Measurements from ENCODE around the gene DOK7.

Gene DOK7

DNA sequence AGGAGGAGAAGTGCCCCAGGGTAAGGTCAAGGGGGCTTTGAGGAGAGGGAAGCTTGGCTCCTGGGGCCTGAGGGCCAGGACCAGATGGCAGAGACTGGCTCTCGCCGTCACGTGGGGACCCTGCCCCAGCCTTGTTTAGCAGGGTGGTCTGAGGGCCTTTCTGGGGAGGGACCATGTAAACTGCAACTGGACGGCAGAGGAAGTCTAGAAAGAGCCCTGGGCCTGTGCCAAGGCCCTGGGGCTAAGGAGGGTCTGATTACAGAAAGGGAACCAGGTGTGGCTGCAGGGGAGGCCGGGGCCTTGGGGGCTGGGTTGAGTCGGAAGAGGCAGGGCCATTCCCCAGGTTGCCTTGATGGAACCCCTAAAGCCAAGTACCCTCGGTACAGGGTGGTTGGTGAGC, 23.1 kb upstream of the DOK7 start:
- H3K27ac ChIP-seq = no peak overlapping the region
- no peak for TF ChIP-seq ZFX (IDR thresholded peaks at IDR 0.05; ENCODE audit: borderline replicate concordance)
- TF ChIP-seq, protein P1, sequence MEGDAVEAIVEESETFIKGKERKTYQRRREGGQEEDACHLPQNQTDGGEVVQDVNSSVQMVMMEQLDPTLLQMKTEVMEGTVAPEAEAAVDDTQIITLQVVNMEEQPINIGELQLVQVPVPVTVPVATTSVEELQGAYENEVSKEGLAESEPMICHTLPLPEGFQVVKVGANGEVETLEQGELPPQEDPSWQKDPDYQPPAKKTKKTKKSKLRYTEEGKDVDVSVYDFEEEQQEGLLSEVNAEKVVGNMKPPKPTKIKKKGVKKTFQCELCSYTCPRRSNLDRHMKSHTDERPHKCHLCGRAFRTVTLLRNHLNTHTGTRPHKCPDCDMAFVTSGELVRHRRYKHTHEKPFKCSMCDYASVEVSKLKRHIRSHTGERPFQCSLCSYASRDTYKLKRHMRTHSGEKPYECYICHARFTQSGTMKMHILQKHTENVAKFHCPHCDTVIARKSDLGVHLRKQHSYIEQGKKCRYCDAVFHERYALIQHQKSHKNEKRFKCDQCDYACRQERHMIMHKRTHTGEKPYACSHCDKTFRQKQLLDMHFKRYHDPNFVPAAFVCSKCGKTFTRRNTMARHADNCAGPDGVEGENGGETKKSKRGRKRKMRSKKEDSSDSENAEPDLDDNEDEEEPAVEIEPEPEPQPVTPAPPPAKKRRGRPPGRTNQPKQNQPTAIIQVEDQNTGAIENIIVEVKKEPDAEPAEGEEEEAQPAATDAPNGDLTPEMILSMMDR (IDR thresholded peaks at IDR 0.05) = no peak

DNA sequence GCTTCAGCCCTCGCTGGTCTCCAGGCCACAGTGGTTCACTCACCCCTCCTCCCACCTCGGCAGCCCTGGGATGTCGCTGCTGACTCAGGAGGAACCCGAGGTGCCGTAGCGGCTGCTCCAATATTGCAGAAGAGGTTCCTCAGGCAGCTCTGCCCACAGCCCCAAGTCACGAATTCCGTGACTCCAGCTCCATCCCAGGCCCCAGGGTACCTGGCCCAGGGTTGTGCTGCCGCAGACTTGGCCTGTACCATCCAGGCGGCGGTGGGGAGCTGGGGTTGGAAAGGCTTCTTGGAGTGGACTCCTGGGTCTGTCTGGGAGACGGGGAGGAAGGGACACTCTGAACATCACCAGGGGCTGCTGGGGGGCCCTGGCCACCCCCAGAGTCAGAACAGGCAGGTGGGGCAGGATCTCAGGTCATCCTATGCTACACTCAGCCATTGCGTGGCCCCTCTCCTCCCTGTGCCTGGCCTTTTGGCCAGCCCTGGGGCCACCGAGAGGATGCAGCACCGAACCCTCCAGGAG, 22.1 kb upstream of the DOK7 start:
- H3K27ac ChIP-seq = no peak overlapping the region
- TF ChIP-seq ZFX (IDR thresholded peaks at IDR 0.05; ENCODE audit: borderline replicate concordance) = no peak
- TF ChIP-seq, protein P1 (IDR thresholded peaks at IDR 0.05) = no peak

DNA sequence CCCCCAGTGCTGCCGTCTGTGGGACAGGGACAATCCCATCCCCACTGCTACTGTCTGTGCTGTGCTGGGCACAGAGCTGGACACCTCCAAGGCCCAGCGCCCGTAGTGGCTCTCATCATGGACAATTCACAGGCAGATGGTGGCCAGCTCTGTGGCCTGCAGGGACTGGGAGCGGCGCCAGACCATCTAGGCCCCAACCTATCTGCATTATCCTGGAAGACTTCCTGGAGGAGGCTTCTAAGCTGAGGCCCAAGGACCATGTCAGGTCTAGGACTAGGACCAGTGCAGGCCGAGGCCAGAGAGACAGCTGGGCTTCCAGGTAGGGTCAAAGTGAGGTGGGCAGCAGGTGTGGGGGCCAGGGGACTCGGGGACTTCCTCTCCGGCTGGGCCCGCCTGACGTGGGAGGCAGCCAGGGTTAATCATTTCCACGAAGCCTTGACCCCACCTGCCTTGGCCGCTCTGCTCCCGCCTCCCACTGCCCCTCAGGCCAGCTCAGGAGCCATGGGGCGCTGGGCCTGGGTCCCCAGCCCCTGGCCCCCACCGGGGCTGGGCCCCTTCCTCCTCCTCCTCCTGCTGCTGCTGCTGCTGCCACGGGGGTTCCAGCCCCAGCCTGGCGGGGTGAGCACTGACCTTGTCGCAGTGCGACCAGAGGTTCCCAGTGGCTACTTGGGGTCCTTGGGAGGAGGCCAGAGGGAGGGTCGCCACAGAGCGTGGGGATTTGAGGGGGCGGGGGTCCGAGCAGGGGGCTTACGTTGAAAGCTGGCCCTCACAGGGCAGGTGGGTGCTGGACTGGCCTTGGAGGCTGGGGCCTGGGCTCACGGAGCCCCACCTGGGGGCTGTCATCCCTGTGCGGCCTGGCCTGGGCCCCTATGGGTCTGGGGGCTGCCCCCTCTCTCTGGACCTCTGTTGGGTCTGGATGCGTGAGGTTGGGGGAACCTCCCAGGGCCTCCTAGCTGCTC, 21.3 kb upstream of the DOK7 start, which contains the start of gene HGFAC:
Gene HGFAC (plus strand): TSS at position 468 of the 959 bp plus-strand sequence. CDS start 34 bp downstream, at position 502.
- no peak within 1 kb of the TSS for H3K27ac ChIP-seq
- TF ChIP-seq, protein P1 (IDR thresholded peaks at IDR 0.05) = no peak
- no peak for TF ChIP-seq ZFX (IDR thresholded peaks at IDR 0.05; ENCODE audit: borderline replicate concordance)

DNA sequence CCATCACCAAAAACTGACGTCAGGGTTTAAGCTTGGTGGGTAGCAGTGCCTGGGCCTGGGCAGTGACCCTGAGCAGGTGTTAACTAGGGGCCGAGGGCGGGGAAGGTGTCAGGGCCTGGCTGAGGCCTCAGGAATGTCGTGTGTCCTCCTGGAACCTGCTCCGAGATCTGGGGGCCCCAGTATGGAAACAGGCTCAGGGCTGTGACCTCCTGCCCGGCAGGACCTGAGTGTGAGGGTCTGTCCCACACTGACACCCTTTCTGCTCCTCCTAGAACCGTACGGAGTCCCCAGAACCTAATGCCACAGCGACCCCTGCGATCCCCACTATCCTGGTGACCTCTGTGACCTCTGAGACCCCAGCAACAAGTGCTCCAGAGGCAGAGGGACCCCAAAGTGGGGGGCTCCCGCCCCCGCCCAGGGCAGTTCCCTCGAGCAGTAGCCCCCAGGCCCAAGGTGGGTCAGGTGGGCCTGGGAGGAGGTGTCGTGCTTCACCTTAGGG, 20.6 kb upstream of the DOK7 start:
- TF ChIP-seq ZFX (IDR thresholded peaks at IDR 0.05; ENCODE audit: borderline replicate concordance) = no peak
- TF ChIP-seq, protein P1 (IDR thresholded peaks at IDR 0.05) = no peak
- no peak overlapping the region for H3K27ac ChIP-seq

DNA sequence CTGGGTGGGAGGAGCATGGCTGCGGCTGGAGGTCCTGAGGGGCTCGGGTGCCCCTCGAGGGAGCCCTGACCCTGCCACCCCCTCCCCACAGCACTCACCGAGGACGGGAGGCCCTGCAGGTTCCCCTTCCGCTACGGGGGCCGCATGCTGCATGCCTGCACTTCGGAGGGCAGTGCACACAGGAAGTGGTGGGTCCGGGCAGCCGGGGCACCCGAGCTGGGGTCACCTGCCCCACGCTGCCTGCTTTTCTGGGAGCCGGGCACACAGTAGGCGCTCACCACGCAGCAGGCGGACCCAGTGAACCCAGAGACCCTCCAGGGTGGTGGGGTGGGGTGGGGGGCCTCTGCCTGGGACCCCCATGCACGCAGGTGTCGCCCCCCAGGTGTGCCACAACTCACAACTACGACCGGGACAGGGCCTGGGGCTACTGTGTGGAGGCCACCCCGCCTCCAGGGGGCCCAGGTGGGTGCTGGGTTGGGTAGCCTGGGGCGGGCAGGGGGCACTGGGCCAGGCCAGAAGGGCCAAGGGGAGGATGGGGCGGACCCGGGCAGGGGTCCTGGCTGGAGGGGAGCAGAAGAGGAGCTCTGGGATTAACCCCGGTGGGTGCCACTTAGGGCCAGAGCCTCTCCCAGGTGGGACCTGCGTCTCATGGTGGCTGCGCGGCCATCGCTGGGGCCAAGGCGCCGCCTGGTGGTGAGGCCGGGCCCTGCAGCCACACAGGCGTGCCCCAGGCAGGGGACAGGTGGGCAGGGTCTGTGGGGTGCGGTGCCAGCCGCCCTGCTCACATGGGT, 20.0 kb upstream of the DOK7 start:
- TF ChIP-seq, protein P1 (IDR thresholded peaks at IDR 0.05) = peak; percentile 97
- TF ChIP-seq ZFX (IDR thresholded peaks at IDR 0.05; ENCODE audit: borderline replicate concordance) = no peak
- H3K27ac ChIP-seq = no peak overlapping the region

DNA sequence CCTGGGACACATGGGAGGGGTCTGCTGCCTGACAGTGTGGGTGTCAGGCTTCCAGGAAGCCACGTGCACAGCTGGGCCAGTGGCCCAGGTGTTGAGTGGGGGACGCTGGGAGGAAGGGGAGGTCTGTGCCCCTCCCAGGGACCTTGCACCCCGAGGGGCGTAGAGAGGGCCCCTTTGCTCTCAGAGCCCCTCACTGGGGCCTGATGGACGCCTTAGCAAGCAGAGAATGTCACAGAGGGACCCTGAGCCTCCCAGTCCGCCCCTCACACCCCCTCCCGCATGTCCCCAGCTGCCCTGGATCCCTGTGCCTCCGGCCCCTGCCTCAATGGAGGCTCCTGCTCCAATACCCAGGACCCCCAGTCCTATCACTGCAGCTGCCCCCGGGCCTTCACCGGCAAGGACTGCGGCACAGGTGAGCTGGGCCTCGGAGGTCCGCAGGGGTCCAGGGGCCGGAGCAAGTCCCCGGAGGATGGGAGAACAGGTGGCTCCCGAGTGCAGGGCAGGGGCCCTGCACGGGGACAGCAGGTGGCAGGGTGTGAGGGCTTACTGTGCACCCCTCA, 19.3 kb upstream of the DOK7 start:
- no peak overlapping the region for H3K27ac ChIP-seq
- TF ChIP-seq, protein P1 (IDR thresholded peaks at IDR 0.05) = peak; percentile 66
- TF ChIP-seq ZFX (IDR thresholded peaks at IDR 0.05; ENCODE audit: borderline replicate concordance) = no peak

Measured in 22Rv1 (cell line).